Neuronal stem cell (in vitro differentiated cells): ENCODE measurements around the gene RAB21.
A peak's percentile ranks its signal among the peaks of the same experiment; 100 is the strongest.

Experiments used
- DNase-seq: peaks from one replicate; pipeline ENCODE4 v3.0.0-alpha.2; 2013; ENCODE audit warnings: low spot score
- H2AFZ ChIP-seq: one replicate; pipeline ENCODE4 v1.6.1; 2013; ENCODE audit warnings: mild to moderate bottlenecking, low read length, inconsistent platforms
- H2AK5ac ChIP-seq: 2 replicates; pipeline ENCODE4 v1.6.1; 2013; ENCODE audit warnings: low read depth, mild to moderate bottlenecking, inconsistent platforms, low read length, moderate library complexity, mixed read lengths
- H2BK120ac ChIP-seq: 2 replicates; pipeline ENCODE4 v1.6.1; 2013; ENCODE audit warnings: low read depth, mild to moderate bottlenecking, inconsistent platforms, low read length, moderate library complexity, mixed read lengths
- H2BK12ac ChIP-seq: one replicate; pipeline ENCODE4 v1.6.1; 2013; ENCODE audit warnings: low read length, inconsistent platforms
- H2BK15ac ChIP-seq: 2 replicates; pipeline ENCODE4 v1.6.1; 2013; ENCODE audit warnings: mild to moderate bottlenecking, low read length, inconsistent platforms, mixed read lengths
- H2BK5ac ChIP-seq: one replicate; pipeline ENCODE4 v1.6.1; 2013; ENCODE audit warnings: inconsistent platforms, mild to moderate bottlenecking, low read length, moderate library complexity
- H3K14ac ChIP-seq: one replicate; pipeline ENCODE4 v1.6.1; 2013; ENCODE audit warnings: low read length, inconsistent platforms
- H3K18ac ChIP-seq: 2 replicates; pipeline ENCODE4 v1.6.1; 2013; ENCODE audit warnings: low read length, inconsistent platforms
- H3K23ac ChIP-seq: 2 replicates; pipeline ENCODE4 v1.6.1; 2013; ENCODE audit warnings: low read depth, mild to moderate bottlenecking, mixed read lengths, low read length, inconsistent platforms; ENCODE audit not compliant: poor library complexity
- H3K27ac ChIP-seq: replicated peaks from 3 replicates; pipeline ENCODE4 v1.5.1; 2013; ENCODE audit warnings: low read length, inconsistent platforms
- H3K27me3 ChIP-seq, 3 experiments: 2 replicates each; pipeline ENCODE4 v1.6.1; 2013; ENCODE audit warnings: low read length in 3 of 3, mild to moderate bottlenecking in 2 of 3, inconsistent platforms in 1 of 3, low read depth in 1 of 3, mixed read lengths in 1 of 3, moderate library complexity in 1 of 3; ENCODE audit not compliant: control insufficient read depth in 3 of 3, insufficient read depth in 3 of 3
- H3K36me3 ChIP-seq, 2 donors: replicated peaks in 1 of 2; 2 replicates each; pipeline ENCODE4 v1.6.1; 2013; ENCODE audit warnings: low read length in 2 of 2; ENCODE audit not compliant: control insufficient read depth in 2 of 2, insufficient read depth in 2 of 2
- H3K4ac ChIP-seq: 2 replicates; pipeline ENCODE4 v1.6.1; 2013; ENCODE audit warnings: inconsistent platforms, mild to moderate bottlenecking, low read length, moderate library complexity
- H3K4me1 ChIP-seq, 2 donors: 1 replicate in 1 of 2; 2 replicates in 1 of 2; pipeline ENCODE4 v1.6.1; 2013; ENCODE audit warnings: low read length in 2 of 2, low read depth in 1 of 2; ENCODE audit not compliant: control insufficient read depth in 2 of 2, insufficient read depth in 1 of 2
- H3K4me2 ChIP-seq: one replicate; pipeline ENCODE4 v1.6.1; 2013; ENCODE audit warnings: mild to moderate bottlenecking, low read length, inconsistent platforms; ENCODE audit not compliant: insufficient read depth, poor library complexity, severe bottlenecking
- H3K4me3 ChIP-seq, 2 donors: 2 replicates each; pipeline ENCODE4 v1.5.1; 2013; ENCODE audit warnings: low read length in 2 of 2, mild to moderate bottlenecking in 2 of 2, inconsistent platforms in 1 of 2, moderate library complexity in 1 of 2
- H3K79me1 ChIP-seq: one replicate; pipeline ENCODE4 v1.6.1; 2013; ENCODE audit warnings: low read depth, mild to moderate bottlenecking, inconsistent platforms, low read length, moderate library complexity
- H3K9ac ChIP-seq: one replicate; pipeline ENCODE4 v1.6.1; 2013; ENCODE audit warnings: mild to moderate bottlenecking, low read depth, low read length, inconsistent platforms; ENCODE audit not compliant: poor library complexity
- H3K9me3 ChIP-seq, 2 donors: replicated peaks in 1 of 2; 2 replicates each; pipeline versions ENCODE3 to v1.6.1; 2013; ENCODE audit warnings: low read length in 2 of 2, mild to moderate bottlenecking in 2 of 2, inconsistent platforms in 1 of 2, low read depth in 1 of 2, mixed read lengths in 1 of 2, moderate library complexity in 1 of 2; ENCODE audit not compliant: control insufficient read depth in 2 of 2, insufficient read depth in 1 of 2
- H4K8ac ChIP-seq: one replicate; pipeline ENCODE4 v1.6.1; 2013; ENCODE audit warnings: low read depth, mild to moderate bottlenecking, inconsistent platforms, low read length, moderate library complexity
- H4K91ac ChIP-seq: one replicate; pipeline ENCODE4 v1.6.1; 2013; ENCODE audit warnings: low read length, low read depth, mild to moderate bottlenecking, inconsistent platforms; ENCODE audit not compliant: poor library complexity
- WGBS, 2 donors: extraction: QIAGEN DNeasy Blood & Tissue Kit; methylation state at CpG; one replicate each; pipeline ENCODE4 v1.1.7; 2013; ENCODE audit warnings: missing lambda C conversion rate in 2 of 2, mixed read lengths in 1 of 2; ENCODE audit not compliant: insufficient read length in 2 of 2, insufficient replicate concordance in 1 of 2; ENCODE audit errors: extremely low coverage in 2 of 2; 5-methylcytosine and 5-hydroxymethylcytosine counted together

Gene RAB21

GRCh38 chr12:71840231-71840847 lies 85.7 kb downstream of the RAB21 start:
- H2AK5ac ChIP-seq = no peak overlapping the region
- no peaks in the 10 kb centered on the region for H3K27me3 ChIP-seq
- H3K18ac ChIP-seq = no peak overlapping the region
- H3K4me3 ChIP-seq = peak overlapping the region; percentile 80 to 88
- no peak overlapping the region for H4K8ac ChIP-seq
- no peak overlapping the region for H2BK120ac ChIP-seq
- H3K4me2 ChIP-seq = peak overlapping the region; percentile 81
- H3K27ac ChIP-seq = no peak overlapping the region
- WGBS, 2 donors = no CpG with 5 or more reads among the region's 20 CpGs
- H3K9me3 ChIP-seq = no peaks in the 10 kb centered on the region
- H4K91ac ChIP-seq = no peak overlapping the region
- no peak overlapping the region for H3K14ac ChIP-seq
- H3K36me3 ChIP-seq = peaks cover 0 to 13% of the 10 kb centered on the region in 2 donors
- H3K4ac ChIP-seq = no peak overlapping the region
- H2BK15ac ChIP-seq = no peak overlapping the region
- H2BK5ac ChIP-seq = no peak overlapping the region
- peaks cover 4 to 7% of the 10 kb centered on the region in 2 donors for H3K4me1 ChIP-seq
- H3K23ac ChIP-seq = no peak overlapping the region
- no peak for DNase-seq
- peak overlapping the region; percentile 95 for H2AFZ ChIP-seq
- H3K9ac ChIP-seq = peak overlapping the region; percentile 10
- no peak overlapping the region for H2BK12ac ChIP-seq
- no peaks in the 10 kb centered on the region for H3K79me1 ChIP-seq

- no peak overlapping the region for H3K27ac ChIP-seq
- no peak overlapping the region for H3K9ac ChIP-seq
- H4K91ac ChIP-seq = no peak overlapping the region
- H3K9me3 ChIP-seq = peaks cover 0 to 6% of the 10 kb centered on the region in 2 donors
- DNase-seq = no peak
- peaks cover 0 to 2% of the 10 kb centered on the region in 2 donors for H3K4me1 ChIP-seq
- H3K14ac ChIP-seq = no peak overlapping the region
- no peaks in the 10 kb centered on the region for H3K27me3 ChIP-seq
- no peak overlapping the region for H2BK120ac ChIP-seq
- no peak overlapping the region for H2AK5ac ChIP-seq
- H2AFZ ChIP-seq = no peak overlapping the region
- H4K8ac ChIP-seq = no peak overlapping the region
- H2BK12ac ChIP-seq = no peak overlapping the region
- H3K23ac ChIP-seq = no peak overlapping the region
- no peak overlapping the region for H2BK5ac ChIP-seq
- H3K4ac ChIP-seq = no peak overlapping the region
- H3K79me1 ChIP-seq = peaks cover 2% of the 10 kb centered on the region
- H3K4me3 ChIP-seq = no peak overlapping the region
- peaks cover 2 to 18% of the 10 kb centered on the region in 2 donors for H3K36me3 ChIP-seq
- WGBS, 2 donors = no CpG with 5 or more reads among the region's 3 CpGs
- H3K4me2 ChIP-seq = no peak overlapping the region
- no peak overlapping the region for H2BK15ac ChIP-seq
- no peak overlapping the region for H3K18ac ChIP-seq
These were observed 91.8 kb downstream of the RAB21 start for GRCh38 chr12:71846322-71846940.

- Histone ChIP-seq H3K79me1 (peaks cover 4% of the 10 kb centered on the region), H3K14ac (no peak overlapping the region), H3K4me2 (no peak overlapping the region)
These were observed 93.5 kb downstream of the RAB21 start for GRCh38 chr12:71848212-71848611.

GRCh38 chr12:71849109-71849851 lies 94.6 kb downstream of the RAB21 start:
- Histone ChIP-seq H3K4me2 (no peak overlapping the region), H3K27me3 (no peaks in the 10 kb centered on the region), H2BK15ac (no peak overlapping the region), H2BK12ac (no peak overlapping the region), H3K27ac (no peak overlapping the region), H3K18ac (no peak overlapping the region), H3K36me3 (peaks cover 2 to 9% of the 10 kb centered on the region in 2 donors), H3K9me3 (peaks cover 2 to 6% of the 10 kb centered on the region in 2 donors), H3K4me3 (no peak overlapping the region), H3K4ac (no peak overlapping the region), H2BK5ac (no peak overlapping the region), H2AFZ (no peak overlapping the region), H2BK120ac (no peak overlapping the region), H4K8ac (no peak overlapping the region), H3K14ac (no peak overlapping the region), H2AK5ac (no peak overlapping the region), H4K91ac (no peak overlapping the region), H3K9ac (no peak overlapping the region), H3K23ac (no peak overlapping the region), H3K4me1 (no peaks in the 10 kb centered on the region), H3K79me1 (peaks cover 4% of the 10 kb centered on the region)
- WGBS, 2 donors = no CpG with 5 or more reads among the region's 8 CpGs
- no peak for DNase-seq

More at GRCh38 chr12:71848212-71848611, 93.5 kb downstream of the RAB21 start:
- Histone ChIP-seq H2AK5ac (no peak overlapping the region), H3K4me1 (no peaks in the 10 kb centered on the region), H3K18ac (no peak overlapping the region), H2BK5ac (no peak overlapping the region), H3K4me3 (no peak overlapping the region), H2BK15ac (no peak overlapping the region), H2BK12ac (no peak overlapping the region), H3K36me3 (peaks cover 2 to 9% of the 10 kb centered on the region in 2 donors), H4K8ac (no peak overlapping the region), H4K91ac (no peak overlapping the region), H2AFZ (no peak overlapping the region), H3K9ac (no peak overlapping the region), H3K9me3 (peaks cover 2 to 6% of the 10 kb centered on the region in 2 donors), H3K23ac (no peak overlapping the region), H3K27me3 (no peaks in the 10 kb centered on the region), H3K27ac (no peak overlapping the region), H3K4ac (no peak overlapping the region), H2BK120ac (no peak overlapping the region)
- no peak for DNase-seq
